Activated naive CD4-positive, alpha-beta T cell treated with anti-CD3 and anti-CD28 coated beads for 36 hours (primary cell): ENCODE measurements around the gene NUSAP1. TPM values are rescaled to one million over a fixed set of nuclear protein-coding genes. Genes with fewer than 3 reads are reported as not detected.

Experiments
- CTCF ChIA-PET: fragments of 350-600 bp; sonication (Branson Sonifier 250); formaldehyde crosslinking; loops from one replicate; lab custom pipeline; 2021; ENCODE audit warnings: antibody characterized with exemption; lab: Charles Lee
- DNase-seq: peaks from one replicate; pipeline ENCODE4 v3.0.0-alpha.2; 2020
- H3K27ac Mint-ChIP-seq: one replicate; pipeline ENCODE4 v1.8.0; 2021; ENCODE audit warnings: mild to moderate bottlenecking, mixed read lengths
- H3K27me3 Mint-ChIP-seq: one replicate; pipeline ENCODE4 v1.8.0; 2021; ENCODE audit warnings: low read depth, mixed read lengths
- H3K36me3 Mint-ChIP-seq: one replicate; pipeline ENCODE4 v1.8.0; 2021; ENCODE audit warnings: low read depth, mixed read lengths
- H3K4me1 Mint-ChIP-seq: one replicate; pipeline ENCODE4 v1.8.0; 2021; ENCODE audit warnings: low read depth, mixed read lengths
- H3K4me3 Mint-ChIP-seq: one replicate; pipeline ENCODE4 v1.8.0; 2021; ENCODE audit warnings: mild to moderate bottlenecking, moderate library complexity, mixed read lengths
- H3K9me3 Mint-ChIP-seq: one replicate; pipeline ENCODE4 v1.8.0; 2021; ENCODE audit warnings: mixed read lengths
- intact Hi-C: fragments of 100-400 bp; cut with micrococcal nuclease; formaldehyde crosslinking; loops from one replicate; pipeline ENCODE4 v1.15.1; 2023
- total RNA-seq, 2 experiments: library from RNA; stranded (reverse); gene quantifications; one replicate each; pipeline ENCODE4 v1.2.3, GENCODE V29; 2021

The NUSAP1 gene
- total RNA-seq, 2 experiments from 2014 or later: 269 to 287 TPM

DNA sequence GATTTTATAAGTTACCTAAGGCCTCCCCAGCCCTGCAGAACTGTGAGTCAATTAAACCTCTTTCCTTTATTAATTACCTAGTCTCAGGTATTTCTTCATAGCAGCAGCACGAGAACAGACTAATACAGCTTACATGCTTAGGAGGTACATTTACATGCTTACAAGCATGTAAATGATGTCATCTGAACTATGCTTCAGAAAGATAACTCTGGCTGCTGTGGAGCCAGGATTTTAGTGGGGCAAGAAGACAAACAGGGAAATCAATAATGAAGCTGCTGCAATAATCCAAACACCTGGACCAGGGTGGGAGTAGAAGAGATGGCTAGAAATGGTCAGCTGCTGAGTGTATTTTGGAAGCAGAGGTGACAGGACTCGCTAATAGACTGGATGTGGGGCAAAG is 60.0 kb downstream of the NUSAP1 start:
- Mint-ChIP-seq H3K4me3 (no peak overlapping the region), H3K4me1 (peaks cover 17% of the 10 kb centered on the region), H3K27ac (no peak overlapping the region), H3K27me3 (no peaks in the 10 kb centered on the region), H3K36me3 (peaks cover 19% of the 10 kb centered on the region), H3K9me3 (no peaks in the 10 kb centered on the region)
- DNase-seq: no peak
- intact Hi-C loops: no loop called here
- CTCF ChIA-PET: no interaction called here

DNA sequence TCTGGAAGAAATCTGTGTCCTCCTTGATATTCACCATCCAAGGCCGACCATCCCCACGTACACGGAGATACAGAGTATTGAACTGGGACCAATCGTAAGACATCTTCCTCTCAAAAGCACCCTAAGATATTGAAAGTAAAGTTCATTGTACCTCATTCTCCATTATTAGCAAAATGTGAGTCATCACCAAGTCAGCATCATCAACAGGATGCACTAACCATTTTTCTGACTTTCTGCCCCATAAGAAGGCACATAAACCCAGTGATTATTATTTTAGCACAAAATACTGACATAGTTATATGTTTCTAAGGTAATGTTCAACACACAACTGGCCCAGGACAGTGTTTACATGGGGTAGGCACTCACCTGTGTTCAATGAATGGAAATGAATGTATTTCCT is 62.2 kb downstream of the NUSAP1 start:
- Mint-ChIP-seq H3K4me1 (peaks cover 17% of the 10 kb centered on the region), H3K4me3 (no peak overlapping the region), H3K27ac (peak overlapping the region; percentile 82), H3K36me3 (peaks cover 19% of the 10 kb centered on the region), H3K9me3 (no peaks in the 10 kb centered on the region), H3K27me3 (no peaks in the 10 kb centered on the region)
- no peak for DNase-seq
- intact Hi-C loops: no loop called here
- CTCF ChIA-PET: no interaction called here

GRCh38 chr15:41396111-41396510 is 63.4 kb downstream of the NUSAP1 start:
- no peaks in the 10 kb centered on the region for H3K27me3 Mint-ChIP-seq
- CTCF ChIA-PET: no interaction called here

GRCh38 chr15:41401904-41402267 is 69.2 kb downstream of the NUSAP1 start:
- no peaks in the 10 kb centered on the region for H3K9me3 Mint-ChIP-seq
- no peaks in the 10 kb centered on the region for H3K27me3 Mint-ChIP-seq
- H3K4me1 Mint-ChIP-seq: peaks cover 17% of the 10 kb centered on the region
- no peak for DNase-seq
- H3K27ac Mint-ChIP-seq: peak overlapping the region; percentile 87
- CTCF ChIA-PET: interaction anchor here (0.6 to 0.9 kb wide), 2 partner anchors 184 to 285 kb away, joined by 3 to 7 read pairs; no protein-coding TSS in a partner anchor
- peak overlapping the region; percentile 89 for H3K4me3 Mint-ChIP-seq
- H3K36me3 Mint-ChIP-seq: peaks cover 3% of the 10 kb centered on the region
- intact Hi-C loops: loop anchor here (1.0 to 5.0 kb wide), 8 partner anchors 14 to 460 kb away; partner anchors contain the start of genes CHP1, EXD1, INO80 and ITPKA

More at GRCh38 chr15:41396111-41396510, 63.4 kb downstream of the NUSAP1 start:
- peaks cover 19% of the 10 kb centered on the region for H3K36me3 Mint-ChIP-seq
- H3K27ac Mint-ChIP-seq: no peak overlapping the region
- intact Hi-C loops: no loop called here
- peaks cover 20% of the 10 kb centered on the region for H3K4me1 Mint-ChIP-seq
- no peaks in the 10 kb centered on the region for H3K9me3 Mint-ChIP-seq
- H3K4me3 Mint-ChIP-seq: no peak overlapping the region
- DNase-seq: no peak

- peaks cover 3% of the 10 kb centered on the region for H3K36me3 Mint-ChIP-seq
- CTCF ChIA-PET: no interaction called here
- no peak for DNase-seq
- no peaks in the 10 kb centered on the region for H3K9me3 Mint-ChIP-seq
- H3K4me1 Mint-ChIP-seq: peaks cover 13% of the 10 kb centered on the region
- intact Hi-C loops: no loop called here
- no peak overlapping the region for H3K4me3 Mint-ChIP-seq
- H3K27me3 Mint-ChIP-seq: no peaks in the 10 kb centered on the region
- no peak overlapping the region for H3K27ac Mint-ChIP-seq
These were observed 74.7 kb downstream of the NUSAP1 start for GRCh38 chr15:41407341-41407740.

GRCh38 chr15:41408234-41408641 is 75.6 kb downstream of the NUSAP1 start:
- peaks cover 9% of the 10 kb centered on the region for H3K4me1 Mint-ChIP-seq
- intact Hi-C loops: no loop called here
- CTCF ChIA-PET: no interaction called here
- DNase-seq: no peak
- no peak overlapping the region for H3K4me3 Mint-ChIP-seq
- no peak overlapping the region for H3K27ac Mint-ChIP-seq
- H3K27me3 Mint-ChIP-seq: no peaks in the 10 kb centered on the region
- H3K9me3 Mint-ChIP-seq: no peaks in the 10 kb centered on the region
- H3K36me3 Mint-ChIP-seq: peaks cover 3% of the 10 kb centered on the region

GRCh38 chr15:41411031-41411430 is 78.3 kb downstream of the NUSAP1 start:
- Mint-ChIP-seq H3K4me3 (no peak overlapping the region), H3K27me3 (no peaks in the 10 kb centered on the region), H3K9me3 (no peaks in the 10 kb centered on the region), H3K27ac (no peak overlapping the region), H3K4me1 (peaks cover 13% of the 10 kb centered on the region), H3K36me3 (peaks cover 7% of the 10 kb centered on the region)
- intact Hi-C loops: no loop called here
- CTCF ChIA-PET: no interaction called here
- DNase-seq: no peak

- H3K4me1 Mint-ChIP-seq: peaks cover 15% of the 10 kb centered on the region
- H3K27ac Mint-ChIP-seq: no peak overlapping the region
- no peaks in the 10 kb centered on the region for H3K9me3 Mint-ChIP-seq
- no peak for DNase-seq
- no peaks in the 10 kb centered on the region for H3K27me3 Mint-ChIP-seq
- intact Hi-C loops: no loop called here
- H3K4me3 Mint-ChIP-seq: no peak overlapping the region
- peaks cover 9% of the 10 kb centered on the region for H3K36me3 Mint-ChIP-seq
- CTCF ChIA-PET: no interaction called here
These were observed 78.8 kb downstream of the NUSAP1 start for GRCh38 chr15:41411441-41411840.

DNA sequence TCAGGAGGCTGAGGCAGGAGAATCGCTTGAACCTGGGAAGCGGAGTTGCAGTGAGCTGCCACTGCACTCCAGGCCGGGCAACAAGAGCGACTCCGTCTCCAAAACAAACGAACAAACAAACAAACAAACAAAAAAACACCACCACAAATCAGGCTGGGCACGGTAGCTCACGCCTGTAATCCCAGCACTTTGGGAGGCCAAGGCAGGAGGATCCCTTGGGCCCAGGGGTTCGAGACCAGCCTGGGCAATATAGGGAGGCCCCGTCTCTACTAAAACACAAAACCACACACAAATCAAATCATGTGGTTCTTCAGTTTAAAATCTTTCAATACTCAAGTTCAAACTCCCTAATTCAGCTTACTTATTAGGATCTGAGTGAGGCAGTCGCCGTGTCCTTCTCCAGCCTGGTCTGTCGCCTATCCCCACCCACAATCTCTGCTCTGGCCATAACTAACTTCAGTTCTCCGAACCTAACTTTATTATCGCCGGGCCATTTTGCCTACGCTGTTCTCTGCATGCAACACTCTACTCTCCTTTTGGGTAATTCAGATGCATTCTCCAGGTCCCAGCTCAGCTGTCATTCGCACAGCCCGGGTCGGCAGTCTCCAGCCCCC is 83.6 kb downstream of the NUSAP1 start:
- no peaks in the 10 kb centered on the region for H3K27me3 Mint-ChIP-seq

GRCh38 chr15:41416742-41417417 is 84.2 kb downstream of the NUSAP1 start, which contains the start of gene RTF1:
RTF1 (plus strand) TSS chr15:41417095; CDS start chr15:41417116, 21 bp downstream.
- Mint-ChIP-seq H3K9me3 (no peaks in the 10 kb centered on the region), H3K27ac (peak within 1 kb of the TSS; percentile 89), H3K27me3 (no peaks in the 10 kb centered on the region), H3K4me1 (peaks cover 43% of the 10 kb centered on the region), H3K4me3 (peak within 1 kb of the TSS; percentile 87), H3K36me3 (peaks cover 10% of the 10 kb centered on the region)
- DNase-seq: peak; percentile 95
- CTCF ChIA-PET: no interaction called here
- intact Hi-C loops: loop anchor here (1.0 to 5.0 kb wide), 5 partner anchors 15 to 186 kb away; partner anchors contain the start of genes CHP1, EXD1, ITPKA and NDUFAF1

More for the DNA sequence above, 83.6 kb downstream of the NUSAP1 start:
- no peaks in the 10 kb centered on the region for H3K9me3 Mint-ChIP-seq
- CTCF ChIA-PET: no interaction called here
- intact Hi-C loops: loop anchor here (1.0 to 5.0 kb wide), 5 partner anchors 14 to 185 kb away; partner anchors contain the start of genes CHP1, EXD1, ITPKA and NDUFAF1
- H3K36me3 Mint-ChIP-seq: peaks cover 10% of the 10 kb centered on the region
- H3K4me1 Mint-ChIP-seq: peaks cover 43% of the 10 kb centered on the region
- H3K27ac Mint-ChIP-seq: peak overlapping the region; percentile 89
- H3K4me3 Mint-ChIP-seq: peak overlapping the region; percentile 87
- DNase-seq: no peak

DNA sequence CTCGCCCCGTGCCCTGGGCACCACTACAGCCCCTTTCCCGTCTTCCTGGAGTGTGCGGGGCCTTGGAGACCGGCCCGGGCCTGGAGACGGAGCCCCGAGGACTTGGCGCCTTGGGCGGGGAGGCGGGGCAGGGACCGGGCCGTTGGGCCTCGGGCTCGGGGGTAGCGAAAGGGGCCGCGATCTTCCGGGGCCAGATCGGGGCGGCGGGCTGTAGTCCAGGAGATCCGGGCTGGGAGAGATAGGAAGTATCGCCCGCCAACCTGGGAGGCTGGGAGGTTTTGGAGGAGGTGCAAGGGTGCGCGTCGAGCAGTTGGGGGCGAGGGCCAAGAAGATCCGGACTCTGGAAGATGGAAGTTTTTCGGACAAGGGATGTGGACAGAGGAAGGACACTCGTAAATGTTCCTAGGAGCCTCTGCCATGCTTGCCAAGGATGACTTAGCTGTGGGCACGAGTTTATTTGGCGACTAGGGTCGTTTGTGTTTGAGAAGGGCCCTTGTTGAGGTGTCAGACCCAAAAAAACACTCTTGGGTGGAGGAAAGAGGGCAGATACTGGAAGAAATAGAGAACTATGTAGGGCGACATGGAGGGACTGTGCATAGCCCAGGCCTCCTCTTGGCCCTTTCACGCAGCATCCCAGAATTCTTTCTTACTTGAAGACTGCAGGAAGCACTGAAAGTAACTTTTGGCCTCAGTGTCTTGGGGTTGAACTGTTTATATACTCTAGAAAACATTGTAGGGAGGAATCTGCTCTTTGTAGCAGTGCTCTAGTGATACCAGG is 84.9 kb downstream of the NUSAP1 start:
- CTCF ChIA-PET: interaction anchor here (1.3 kb wide), 1 partner anchor 11 kb away, joined by 3 read pairs; no protein-coding TSS in a partner anchor
- no peaks in the 10 kb centered on the region for H3K27me3 Mint-ChIP-seq
- peaks cover 47% of the 10 kb centered on the region for H3K4me1 Mint-ChIP-seq
- peak overlapping the region; percentile 87 for H3K4me3 Mint-ChIP-seq
- DNase-seq: peak; percentile 34
- peak overlapping the region; percentile 32 for H3K27ac Mint-ChIP-seq
- no peaks in the 10 kb centered on the region for H3K9me3 Mint-ChIP-seq
- H3K36me3 Mint-ChIP-seq: peaks cover 10% of the 10 kb centered on the region
- intact Hi-C loops: loop anchor here (2.0 to 5.0 kb wide), 4 partner anchors 75 to 187 kb away; partner anchors contain the start of genes CHP1, EXD1, ITPKA and NUSAP1
